PC-9 (cell line): ENCODE data around the gene LAGE3.

Experiments used
- CTCF ChIP-seq: fragments of 200-600 bp; sonication (generic); conservative IDR thresholded peaks from 2 replicates; pipeline ENCODE4 v1.6.1; 2017; ENCODE audit warnings: mixed run types, antibody characterized with exemption, mild to moderate bottlenecking, moderate library complexity
- EZH2 ChIP-seq: fragments of 200-600 bp; sonication (generic); IDR thresholded peaks from 2 replicates; pipeline ENCODE4 v1.8.0; 2017; ENCODE audit warnings: antibody characterized with exemption, low read depth

GRCh38 chrX:154484255-154485149 is 5.4 kb upstream of the LAGE3 start:
- TF ChIP-seq CTCF (no peak), EZH2 (no peak)
